Measurements from ENCODE around the gene GXYLT1.

GRCh38 chr12:42178101-42178500 is 33.4 kb upstream of the GXYLT1 start:
- TF ChIP-seq POLR2A (IDR thresholded peaks at IDR 0.05) (no peak), CTCF (IDR thresholded peaks at IDR 0.05) (no peak)

Data from testis (tissue), 2 donors.